NB4 (cell line): Measurements from ENCODE around the gene EMX1.

Experiments used
- CTCF ChIP-seq: IDR thresholded peaks from one replicate; pipeline ENCODE4 v1.5.1; 2012; ENCODE audit warnings: low read depth, low read length
- POLR2A ChIP-seq: IDR thresholded peaks from 2 replicates; pipeline ENCODE4 v1.6.1; 2011; ENCODE audit warnings: mild to moderate bottlenecking; ENCODE audit not compliant: insufficient read length; ENCODE audit errors: extremely low read depth

GRCh38 chr2:72925328-72925943 lies 8.1 kb downstream of the EMX1 start:
- TF ChIP-seq CTCF, result no peak
- TF ChIP-seq POLR2A, result no peak
